Measurements from ENCODE around the gene CYB5RL. TPM values are rescaled to one million over a fixed set of nuclear protein-coding genes. Genes with fewer than 3 reads are reported as not detected.

Gene CYB5RL
- total RNA-seq, 1 experiment from 2014 or later, result 3.6 TPM

DNA sequence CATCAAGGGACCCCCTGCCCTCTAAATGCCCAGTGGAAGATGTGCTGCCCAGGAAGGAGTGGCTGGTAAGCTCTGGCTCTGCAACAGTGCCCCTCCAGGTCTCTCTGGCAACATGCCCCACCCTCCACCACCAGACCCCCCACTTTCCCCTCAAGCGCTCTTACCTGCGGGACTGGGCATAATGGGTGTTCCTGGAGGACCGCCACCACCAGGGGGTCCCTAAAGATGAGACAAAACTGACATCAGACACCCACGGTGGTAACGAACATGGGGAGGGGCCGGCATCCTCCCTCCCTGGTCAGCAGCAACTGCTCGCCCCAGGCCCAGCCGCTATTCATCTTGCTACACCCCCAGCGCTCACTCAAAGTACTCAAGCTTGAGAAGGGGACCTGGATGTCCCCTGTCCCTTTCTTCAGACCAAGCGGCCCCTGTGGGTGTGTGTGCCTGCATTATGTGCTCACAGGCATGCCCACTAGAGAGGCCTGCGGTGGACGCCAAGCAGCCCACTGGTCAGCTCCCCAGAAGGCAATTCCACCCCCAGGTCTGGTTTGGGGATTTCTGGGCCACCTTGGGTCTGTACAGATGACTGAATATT, 41.0 kb upstream of the CYB5RL start:
- Histone ChIP-seq H3K27ac (ENCODE audit: low read length) (no peak overlapping the region), H4K20me1 (ENCODE audit: low read length) (no peaks in the 10 kb centered on the region)
- BruUV-seq (replicated peaks), result no TSS peak

DNA sequence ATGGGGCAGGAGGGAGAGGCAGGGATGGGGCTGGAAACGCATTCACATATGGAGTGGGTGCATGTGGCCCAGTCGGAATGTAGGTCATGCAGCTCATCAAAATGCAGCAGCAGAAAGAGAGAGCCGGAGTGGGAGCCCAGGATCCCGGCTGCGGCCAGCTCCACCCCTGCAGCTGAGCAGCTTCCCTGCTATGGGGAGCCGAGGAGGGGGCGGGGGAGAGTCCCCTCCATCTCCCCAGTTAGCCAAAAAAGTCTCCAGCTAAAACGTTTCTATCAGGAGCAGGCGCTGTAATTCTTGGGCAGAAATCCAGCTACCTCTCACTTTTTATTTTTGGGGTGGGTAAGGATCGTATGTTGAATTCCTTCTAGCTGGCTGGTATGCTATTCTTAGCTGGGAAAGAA, 39.8 kb upstream of the CYB5RL start:
- Histone ChIP-seq H4K20me1 (ENCODE audit: low read length) (no peaks in the 10 kb centered on the region), H3F3A (ENCODE audit: low read length, unreplicated experiment) (no peaks in the 10 kb centered on the region), H3K36me3 (ENCODE audit: low read depth, low read length) (no peaks in the 10 kb centered on the region), H3K79me2 (ENCODE audit: low read length) (no peaks in the 10 kb centered on the region), H3K27me3 (ENCODE audit: low read length) (no peaks in the 10 kb centered on the region), H3K9ac (ENCODE audit: low read length) (no peak overlapping the region), H3K27ac (ENCODE audit: low read length) (no peak overlapping the region), H2AFZ (ENCODE audit: low read length) (no peak overlapping the region), H3K4me3 (ENCODE audit: low read length) (no peak overlapping the region), H3K9me3 (ENCODE audit: low read length) (no peaks in the 10 kb centered on the region), H3K4me2 (ENCODE audit: low read length) (no peak overlapping the region), H3K4me1 (ENCODE audit: insufficient read depth, low read length) (no peaks in the 10 kb centered on the region), H3K9me2 (replicated peaks; ENCODE audit: low read length) (no peaks in the 10 kb centered on the region)
- DNase-seq (no peak), ATAC-seq (no peak)
- ChIA-PET CTCF (no interaction called here), POLR2A (ENCODE audit: unreplicated experiment) (interaction anchor here (0.6 kb wide), 1 partner anchor 13 kb away, joined by 8 read pairs; no protein-coding TSS in a partner anchor)
- intact Hi-C loops (cut with micrococcal nuclease), result no loop called here
- TF ChIP-seq, protein P1, sequence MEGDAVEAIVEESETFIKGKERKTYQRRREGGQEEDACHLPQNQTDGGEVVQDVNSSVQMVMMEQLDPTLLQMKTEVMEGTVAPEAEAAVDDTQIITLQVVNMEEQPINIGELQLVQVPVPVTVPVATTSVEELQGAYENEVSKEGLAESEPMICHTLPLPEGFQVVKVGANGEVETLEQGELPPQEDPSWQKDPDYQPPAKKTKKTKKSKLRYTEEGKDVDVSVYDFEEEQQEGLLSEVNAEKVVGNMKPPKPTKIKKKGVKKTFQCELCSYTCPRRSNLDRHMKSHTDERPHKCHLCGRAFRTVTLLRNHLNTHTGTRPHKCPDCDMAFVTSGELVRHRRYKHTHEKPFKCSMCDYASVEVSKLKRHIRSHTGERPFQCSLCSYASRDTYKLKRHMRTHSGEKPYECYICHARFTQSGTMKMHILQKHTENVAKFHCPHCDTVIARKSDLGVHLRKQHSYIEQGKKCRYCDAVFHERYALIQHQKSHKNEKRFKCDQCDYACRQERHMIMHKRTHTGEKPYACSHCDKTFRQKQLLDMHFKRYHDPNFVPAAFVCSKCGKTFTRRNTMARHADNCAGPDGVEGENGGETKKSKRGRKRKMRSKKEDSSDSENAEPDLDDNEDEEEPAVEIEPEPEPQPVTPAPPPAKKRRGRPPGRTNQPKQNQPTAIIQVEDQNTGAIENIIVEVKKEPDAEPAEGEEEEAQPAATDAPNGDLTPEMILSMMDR (conservative IDR thresholded peaks at IDR 0.05; ENCODE audit: low read depth, low read length), result no peak
- TF ChIP-seq EZH2 (IDR thresholded peaks at IDR 0.05; ENCODE audit: low read length, unreplicated experiment), result no peak
- no peak for TF ChIP-seq EZH2phosphoT487 (IDR thresholded peaks at IDR 0.05; ENCODE audit: borderline replicate concordance, low read length)
- no TSS peak for BruUV-seq (replicated peaks)

More for the DNA sequence above, 41.0 kb upstream of the CYB5RL start:
- Histone ChIP-seq H3K9me2 (replicated peaks; ENCODE audit: low read length) (no peaks in the 10 kb centered on the region), H3K4me1 (ENCODE audit: insufficient read depth, low read length) (no peaks in the 10 kb centered on the region), H3K9me3 (ENCODE audit: low read length) (no peaks in the 10 kb centered on the region), H3K79me2 (ENCODE audit: low read length) (no peaks in the 10 kb centered on the region), H3K36me3 (ENCODE audit: low read depth, low read length) (no peaks in the 10 kb centered on the region), H3K27me3 (ENCODE audit: low read length) (no peaks in the 10 kb centered on the region), H2AFZ (ENCODE audit: low read length) (no peak overlapping the region), H3F3A (ENCODE audit: low read length, unreplicated experiment) (no peaks in the 10 kb centered on the region), H3K4me2 (ENCODE audit: low read length) (no peak overlapping the region), H3K9ac (ENCODE audit: low read length) (no peak overlapping the region), H3K4me3 (ENCODE audit: low read length) (no peak overlapping the region)
- POLR2A ChIA-PET (ENCODE audit: unreplicated experiment), result no interaction called here
- DNase-seq (no peak), ATAC-seq (no peak)
- CTCF ChIA-PET, result no interaction called here
- TF ChIP-seq, protein P1 (conservative IDR thresholded peaks at IDR 0.05; ENCODE audit: low read depth, low read length), result no peak
- TF ChIP-seq EZH2 (IDR thresholded peaks at IDR 0.05; ENCODE audit: low read length, unreplicated experiment) (no peak), EZH2phosphoT487 (IDR thresholded peaks at IDR 0.05; ENCODE audit: borderline replicate concordance, low read length) (no peak)
- intact Hi-C loops (cut with micrococcal nuclease), result no loop called here

DNA sequence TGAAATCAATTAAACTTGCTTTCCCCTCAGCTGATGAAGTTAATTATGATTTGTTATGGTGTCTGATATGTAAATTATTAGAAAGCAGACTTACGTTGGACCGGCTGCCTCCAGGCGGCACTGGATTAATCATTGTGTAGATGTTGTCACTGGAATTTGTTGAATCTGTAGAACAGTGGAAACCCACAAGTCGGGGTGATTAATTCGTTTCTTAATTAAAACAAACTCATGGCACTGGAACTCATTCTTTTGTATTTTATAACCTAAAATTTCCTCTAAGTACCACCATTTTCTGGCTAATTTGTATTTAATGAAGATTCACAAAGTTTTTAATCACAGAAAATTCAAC, 39.2 kb upstream of the CYB5RL start:
- no peak for TF ChIP-seq EZH2phosphoT487 (IDR thresholded peaks at IDR 0.05; ENCODE audit: borderline replicate concordance, low read length)
- no peak for TF ChIP-seq EZH2 (IDR thresholded peaks at IDR 0.05; ENCODE audit: low read length, unreplicated experiment)
- TF ChIP-seq, protein P1 (conservative IDR thresholded peaks at IDR 0.05; ENCODE audit: low read depth, low read length), result no peak
- no peaks in the 10 kb centered on the region for H3F3A ChIP-seq (ENCODE audit: low read length, unreplicated experiment)
- H3K4me3 ChIP-seq (ENCODE audit: low read length), result no peak overlapping the region
- no peak overlapping the region for H2AFZ ChIP-seq (ENCODE audit: low read length)
- DNase-seq, result no peak
- intact Hi-C loops (cut with micrococcal nuclease), result no loop called here
- no peak overlapping the region for H3K9ac ChIP-seq (ENCODE audit: low read length)
- no peak overlapping the region for H3K4me2 ChIP-seq (ENCODE audit: low read length)
- no peaks in the 10 kb centered on the region for H3K27me3 ChIP-seq (ENCODE audit: low read length)
- ChIA-PET CTCF (no interaction called here), POLR2A (ENCODE audit: unreplicated experiment) (no interaction called here)
- H3K9me2 ChIP-seq (replicated peaks; ENCODE audit: low read length), result no peaks in the 10 kb centered on the region
- H3K36me3 ChIP-seq (ENCODE audit: low read depth, low read length), result no peaks in the 10 kb centered on the region
- H3K27ac ChIP-seq (ENCODE audit: low read length), result no peak overlapping the region
- no peaks in the 10 kb centered on the region for H3K9me3 ChIP-seq (ENCODE audit: low read length)
- no TSS peak for BruUV-seq (replicated peaks)
- ATAC-seq, result no peak
- no peaks in the 10 kb centered on the region for H3K4me1 ChIP-seq (ENCODE audit: insufficient read depth, low read length)
- H4K20me1 ChIP-seq (ENCODE audit: low read length), result no peaks in the 10 kb centered on the region
- H3K79me2 ChIP-seq (ENCODE audit: low read length), result no peaks in the 10 kb centered on the region

Measured in PC-3 (cell line).